Measurements from ENCODE around the gene TMED7. TPM values are rescaled to one million over a fixed set of nuclear protein-coding genes. Genes with fewer than 3 reads are reported as not detected.

Gene TMED7
- total RNA-seq, 4 donors from 2014 or later: 33.5 to 112 (median 60.6) TPM

- 80 to 82% methylated on average over 2 of the region's 2 CpGs for WGBS, 2 donors
- no peak for TF ChIP-seq POLR2A (IDR thresholded peaks at IDR 0.05)
- no peak for TF ChIP-seq CTCF (IDR thresholded peaks at IDR 0.05)
Observed at GRCh38 chr5:115599924-115600323, 25.9 kb downstream of the TMED7 start.

GRCh38 chr5:115599502-115599901 lies 26.3 kb downstream of the TMED7 start:
- WGBS, 2 donors: 59 to 71% methylated on average over 1 of the region's 1 CpG
- TF ChIP-seq CTCF (IDR thresholded peaks at IDR 0.05) (no peak), POLR2A (IDR thresholded peaks at IDR 0.05) (no peak)
- DNase-seq (ENCODE audit: low spot score in 2 of 2): peak in 1 of 2 donors; percentile 25
- intact Hi-C loops (cut with DNase I; ENCODE audit: low total_unique reads): no loop called here
- no peak overlapping the region for H3K4me3 ChIP-seq (ENCODE audit: low read depth, poor library complexity, severe bottlenecking)

More at GRCh38 chr5:115599924-115600323, 25.9 kb downstream of the TMED7 start:
- DNase-seq (ENCODE audit: low spot score in 2 of 2): no peak
- intact Hi-C loops (cut with DNase I; ENCODE audit: low total_unique reads): no loop called here
- H3K4me3 ChIP-seq (ENCODE audit: low read depth, poor library complexity, severe bottlenecking): no peak overlapping the region

- no peak for TF ChIP-seq POLR2A (IDR thresholded peaks at IDR 0.05)
- no peak for TF ChIP-seq CTCF (IDR thresholded peaks at IDR 0.05)
- no peak for DNase-seq (ENCODE audit: low spot score in 2 of 2)
- intact Hi-C loops (cut with DNase I; ENCODE audit: low total_unique reads): loop anchor here (5.0 kb wide), 1 partner anchor 957 kb away; no protein-coding TSS in a partner anchor
- H3K4me3 ChIP-seq (ENCODE audit: low read depth, poor library complexity, severe bottlenecking): no peak overlapping the region
- 72 to 73% methylated on average over 2 of the region's 2 CpGs for WGBS, 2 donors
Observed at GRCh38 chr5:115594128-115595047, 31.4 kb downstream of the TMED7 start.

GRCh38 chr5:115589043-115589442 lies 36.8 kb downstream of the TMED7 start:
- intact Hi-C loops (cut with DNase I; ENCODE audit: low total_unique reads): loop anchor here (5.0 kb wide), 1 partner anchor 277 kb away; no protein-coding TSS in a partner anchor
- 48 to 60% methylated on average over 3 of the region's 3 CpGs for WGBS, 2 donors
- TF ChIP-seq CTCF (IDR thresholded peaks at IDR 0.05) (no peak), POLR2A (IDR thresholded peaks at IDR 0.05) (no peak)
- no peak for DNase-seq (ENCODE audit: low spot score in 2 of 2)
- no peak overlapping the region for H3K4me3 ChIP-seq (ENCODE audit: low read depth, poor library complexity, severe bottlenecking)

- TF ChIP-seq POLR2A (IDR thresholded peaks at IDR 0.05): no peak
- TF ChIP-seq CTCF (IDR thresholded peaks at IDR 0.05): no peak
- no peak for DNase-seq (ENCODE audit: low spot score in 2 of 2)
- no peak overlapping the region for H3K4me3 ChIP-seq (ENCODE audit: low read depth, poor library complexity, severe bottlenecking)
- intact Hi-C loops (cut with DNase I; ENCODE audit: low total_unique reads): loop anchor here (5.0 kb wide), 1 partner anchor 276 kb away; no protein-coding TSS in a partner anchor
- 44 to 55% methylated on average over 4 of the region's 4 CpGs for WGBS, 2 donors
Observed at GRCh38 chr5:115588640-115589039, 37.2 kb downstream of the TMED7 start.

All from lower leg skin (tissue), 4 donors.